Measurements from ENCODE around the gene VPS41. TPM values are rescaled to one million over a fixed set of nuclear protein-coding genes. Genes with fewer than 3 reads are reported as not detected.

The VPS41 gene
- total RNA-seq (94.0 TPM), polyA plus RNA-seq (ENCODE audit: insufficient read depth, low read depth, low replicate concordance) (21.8 TPM)
- long read RNA-seq, donor 1, full-length matches to known transcripts: 3 of 3 reads
- long read RNA-seq, donor 1, partial matches to known transcripts: 0 of 3 reads
- long read RNA-seq, donor 1, other reads (novel, unspliced or antisense): 0 of 3 reads
- long read RNA-seq, donor 2, full-length matches to known transcripts: 9 of 9 reads
- long read RNA-seq, donor 2, partial matches to known transcripts: 0 of 9 reads
- long read RNA-seq, donor 2, other reads (novel, unspliced or antisense): 0 of 9 reads
- long read RNA-seq, donor 3, full-length matches to known transcripts: 9 of 9 reads
- long read RNA-seq, donor 3, partial matches to known transcripts: 0 of 9 reads
- long read RNA-seq, donor 3, other reads (novel, unspliced or antisense): 0 of 9 reads
- long read RNA-seq, donor 4, full-length matches to known transcripts: 19 of 19 reads
- long read RNA-seq, donor 4, partial matches to known transcripts: 0 of 19 reads
- long read RNA-seq, donor 4, other reads (novel, unspliced or antisense): 0 of 19 reads
- long read RNA-seq, donor 5: 0 reads
- long read RNA-seq, donor 6, full-length matches to known transcripts: 5 of 5 reads
- long read RNA-seq, donor 6, partial matches to known transcripts: 0 of 5 reads
- long read RNA-seq, donor 6, other reads (novel, unspliced or antisense): 0 of 5 reads
- long read RNA-seq, donor 7, full-length matches to known transcripts: 44 of 64 reads
- long read RNA-seq, donor 7, partial matches to known transcripts: 10 of 64 reads
- long read RNA-seq, donor 7, other reads (novel, unspliced or antisense): 10 of 64 reads
- long read RNA-seq, donor 8, full-length matches to known transcripts: 2 of 2 reads
- long read RNA-seq, donor 8, partial matches to known transcripts: 0 of 2 reads
- long read RNA-seq, donor 8, other reads (novel, unspliced or antisense): 0 of 2 reads
- long read RNA-seq, donor 9, full-length matches to known transcripts: 2 of 2 reads
- long read RNA-seq, donor 9, partial matches to known transcripts: 0 of 2 reads
- long read RNA-seq, donor 9, other reads (novel, unspliced or antisense): 0 of 2 reads
- long read RNA-seq, donor 10, full-length matches to known transcripts: 5 of 5 reads
- long read RNA-seq, donor 10, partial matches to known transcripts: 0 of 5 reads
- long read RNA-seq, donor 10, other reads (novel, unspliced or antisense): 0 of 5 reads

DNA sequence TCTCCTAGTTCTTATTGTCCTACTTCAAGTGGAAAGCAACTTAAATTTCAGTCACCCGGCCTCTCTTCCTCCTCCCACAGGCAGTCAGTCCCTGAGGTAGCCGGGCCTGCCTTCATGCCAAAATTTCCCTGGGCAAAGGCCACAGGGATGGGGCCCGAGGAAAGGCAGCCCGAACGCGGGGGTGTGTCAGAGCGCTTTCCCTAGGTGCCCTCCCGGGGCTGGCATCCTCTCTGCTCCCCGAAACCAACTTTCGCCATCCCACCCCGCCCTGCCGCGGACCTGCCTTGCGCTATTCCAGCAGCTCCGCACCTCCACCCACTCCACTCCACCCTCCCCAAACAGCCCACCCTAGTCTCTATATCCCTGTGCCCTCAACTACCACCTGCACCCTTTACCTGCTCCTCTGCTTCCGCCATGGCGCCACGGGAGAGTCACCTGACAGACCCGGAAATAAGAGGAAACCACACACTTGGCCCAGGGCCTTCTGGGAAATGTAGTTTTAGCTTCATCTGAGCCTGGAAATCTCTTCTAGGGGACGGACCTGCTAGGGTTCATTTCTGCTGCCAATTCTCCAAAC is at the start of gene VPS41:
VPS41 (minus strand) TSS at position 433 of the 577 bp plus-strand sequence; CDS start at position 416, 17 bp downstream.
- intact Hi-C loops (cut with DNase I): no loop called here
- Histone ChIP-seq H3K9ac (ENCODE audit: low read length in 3 of 3) (peak within 1 kb of the TSS; percentile 67 to 76 (median 76)), H3K9me3 (ENCODE audit: control insufficient read depth in 2 of 3, insufficient read depth in 1 of 3, low read length in 3 of 3) (no peaks in the 10 kb centered on the region), H3K27ac (ENCODE audit: low read depth in 2 of 2, low read length in 2 of 2) (no peak within 1 kb of the TSS), H3K4me3 (ENCODE audit: low read length in 3 of 3) (peak within 1 kb of the TSS; percentile 88 to 93 (median 90)), H3K27me3 (ENCODE audit: control insufficient read depth, insufficient read depth, low read length) (no peaks in the 10 kb centered on the region), H3K4me1 (ENCODE audit: control insufficient read depth in 2 of 3, insufficient read depth in 2 of 3, low read depth in 1 of 3, low read length in 3 of 3) (no peaks in the 10 kb centered on the region), H3K36me3 (ENCODE audit: control insufficient read depth in 2 of 3, insufficient read depth in 3 of 3, low read length in 3 of 3) (no peaks in the 10 kb centered on the region)
- FAIRE-seq: peak; percentile 17
- DNase-seq: peak; percentile 84 to 95 (median 87)
- TF ChIP-seq, protein P1, sequence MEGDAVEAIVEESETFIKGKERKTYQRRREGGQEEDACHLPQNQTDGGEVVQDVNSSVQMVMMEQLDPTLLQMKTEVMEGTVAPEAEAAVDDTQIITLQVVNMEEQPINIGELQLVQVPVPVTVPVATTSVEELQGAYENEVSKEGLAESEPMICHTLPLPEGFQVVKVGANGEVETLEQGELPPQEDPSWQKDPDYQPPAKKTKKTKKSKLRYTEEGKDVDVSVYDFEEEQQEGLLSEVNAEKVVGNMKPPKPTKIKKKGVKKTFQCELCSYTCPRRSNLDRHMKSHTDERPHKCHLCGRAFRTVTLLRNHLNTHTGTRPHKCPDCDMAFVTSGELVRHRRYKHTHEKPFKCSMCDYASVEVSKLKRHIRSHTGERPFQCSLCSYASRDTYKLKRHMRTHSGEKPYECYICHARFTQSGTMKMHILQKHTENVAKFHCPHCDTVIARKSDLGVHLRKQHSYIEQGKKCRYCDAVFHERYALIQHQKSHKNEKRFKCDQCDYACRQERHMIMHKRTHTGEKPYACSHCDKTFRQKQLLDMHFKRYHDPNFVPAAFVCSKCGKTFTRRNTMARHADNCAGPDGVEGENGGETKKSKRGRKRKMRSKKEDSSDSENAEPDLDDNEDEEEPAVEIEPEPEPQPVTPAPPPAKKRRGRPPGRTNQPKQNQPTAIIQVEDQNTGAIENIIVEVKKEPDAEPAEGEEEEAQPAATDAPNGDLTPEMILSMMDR (IDR thresholded peaks at IDR 0.05; ENCODE audit: borderline replicate concordance, extremely low read depth, insufficient read depth): no peak

DNA sequence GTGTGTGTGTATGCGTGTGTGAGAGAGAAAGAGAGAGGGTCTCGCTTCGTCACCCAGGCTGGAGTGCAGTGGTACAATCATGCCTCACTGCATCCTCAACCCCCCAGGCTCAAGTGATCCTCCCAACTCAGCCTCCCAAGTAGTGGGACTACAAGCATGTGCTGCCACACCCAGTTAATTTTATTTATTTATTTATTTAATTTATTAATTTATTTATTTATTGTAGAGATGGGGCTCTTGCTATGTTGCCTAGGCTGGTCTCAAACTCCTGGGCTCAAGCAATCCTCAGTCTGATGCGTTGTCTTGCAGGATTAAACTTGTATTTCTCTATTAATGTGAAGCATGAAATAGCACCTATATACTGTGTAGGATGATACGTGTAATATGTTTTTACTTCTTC is 46.9 kb upstream of the VPS41 start:
- H3K9me3 ChIP-seq (ENCODE audit: control insufficient read depth in 2 of 3, insufficient read depth in 1 of 3, low read length in 3 of 3): no peaks in the 10 kb centered on the region
- H3K4me3 ChIP-seq (ENCODE audit: low read length in 3 of 3): no peak overlapping the region
- H3K4me1 ChIP-seq (ENCODE audit: control insufficient read depth in 2 of 3, insufficient read depth in 2 of 3, low read depth in 1 of 3, low read length in 3 of 3): no peaks in the 10 kb centered on the region
- TF ChIP-seq, protein P1 (IDR thresholded peaks at IDR 0.05; ENCODE audit: borderline replicate concordance, extremely low read depth, insufficient read depth): no peak
- H3K36me3 ChIP-seq (ENCODE audit: control insufficient read depth in 2 of 3, insufficient read depth in 3 of 3, low read length in 3 of 3): no peaks in the 10 kb centered on the region
- intact Hi-C loops (cut with DNase I): no loop called here
- DNase-seq (no peak), FAIRE-seq (no peak)
- no peaks in the 10 kb centered on the region for H3K27me3 ChIP-seq (ENCODE audit: control insufficient read depth, insufficient read depth, low read length)
- H3K27ac ChIP-seq (ENCODE audit: low read depth in 2 of 2, low read length in 2 of 2): no peak overlapping the region
- H3K9ac ChIP-seq (ENCODE audit: low read length in 3 of 3): no peak overlapping the region

DNA sequence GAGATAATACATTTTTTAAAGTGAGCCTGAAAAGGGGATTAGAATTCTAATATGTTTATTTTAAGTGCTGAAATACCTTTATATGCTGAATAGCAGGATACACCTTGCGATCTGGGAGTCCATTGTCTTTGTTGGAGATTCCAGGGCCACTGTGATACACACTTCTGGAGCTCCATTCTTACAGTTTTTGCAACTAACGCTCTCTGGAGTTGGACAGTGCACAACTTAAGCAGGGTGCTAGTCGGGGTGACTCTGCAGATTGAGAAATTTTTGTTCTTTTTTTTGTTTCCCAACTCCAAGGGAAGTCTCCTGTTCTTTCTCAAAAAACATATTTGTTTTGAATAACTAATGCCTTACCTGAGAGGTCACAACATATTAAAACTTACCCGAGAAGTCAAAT is 45.0 kb upstream of the VPS41 start:
- H3K9ac ChIP-seq (ENCODE audit: low read length in 3 of 3): no peak overlapping the region
- no peaks in the 10 kb centered on the region for H3K9me3 ChIP-seq (ENCODE audit: control insufficient read depth in 2 of 3, insufficient read depth in 1 of 3, low read length in 3 of 3)
- no peak for FAIRE-seq
- no peaks in the 10 kb centered on the region for H3K36me3 ChIP-seq (ENCODE audit: control insufficient read depth in 2 of 3, insufficient read depth in 3 of 3, low read length in 3 of 3)
- DNase-seq: no peak
- no peaks in the 10 kb centered on the region for H3K4me1 ChIP-seq (ENCODE audit: control insufficient read depth in 2 of 3, insufficient read depth in 2 of 3, low read depth in 1 of 3, low read length in 3 of 3)
- H3K27me3 ChIP-seq (ENCODE audit: control insufficient read depth, insufficient read depth, low read length): no peaks in the 10 kb centered on the region
- intact Hi-C loops (cut with DNase I): no loop called here
- H3K4me3 ChIP-seq (ENCODE audit: low read length in 3 of 3): no peak overlapping the region
- no peak overlapping the region for H3K27ac ChIP-seq (ENCODE audit: low read depth in 2 of 2, low read length in 2 of 2)
- TF ChIP-seq, protein P1 (IDR thresholded peaks at IDR 0.05; ENCODE audit: borderline replicate concordance, extremely low read depth, insufficient read depth): no peak
